ENCODE results near the gene PIH1D1.

PIH1D1 gene

GRCh38 chr19:49415102-49415809 lies 36.4 kb downstream of the PIH1D1 start:
- DNase-seq = no peak

- DNase-seq = no peak
Observed at GRCh38 chr19:49414256-49414655, 37.4 kb downstream of the PIH1D1 start.

DNA sequence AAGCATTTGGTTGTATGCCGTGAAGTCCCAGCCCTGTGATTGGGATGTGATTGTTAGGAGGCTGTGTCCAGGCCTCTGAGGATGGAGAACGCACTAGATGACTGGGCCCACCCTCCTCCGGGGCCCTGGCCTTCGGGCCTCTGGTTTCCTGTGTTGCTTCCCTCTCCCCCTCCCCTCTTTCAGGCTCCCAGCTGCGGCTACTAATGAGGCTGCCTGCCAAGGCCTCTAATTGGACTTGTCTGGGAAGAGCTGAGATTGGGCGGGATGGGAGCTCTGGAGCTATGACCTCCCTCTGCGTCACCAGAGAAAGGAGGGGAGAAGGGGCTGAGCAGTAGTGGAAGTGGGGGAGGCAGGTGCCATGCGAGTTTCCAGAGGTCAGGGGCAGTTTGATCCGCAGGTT lies 38.3 kb downstream of the PIH1D1 start:
- no peak for DNase-seq

GRCh38 chr19:49411681-49412326 lies 39.8 kb downstream of the PIH1D1 start:
- no peak for DNase-seq

- no peak for DNase-seq
Observed at GRCh38 chr19:49409441-49410029, 42.1 kb downstream of the PIH1D1 start.

- DNase-seq = no peak
Observed at GRCh38 chr19:49408816-49409440, 42.7 kb downstream of the PIH1D1 start.

DNA sequence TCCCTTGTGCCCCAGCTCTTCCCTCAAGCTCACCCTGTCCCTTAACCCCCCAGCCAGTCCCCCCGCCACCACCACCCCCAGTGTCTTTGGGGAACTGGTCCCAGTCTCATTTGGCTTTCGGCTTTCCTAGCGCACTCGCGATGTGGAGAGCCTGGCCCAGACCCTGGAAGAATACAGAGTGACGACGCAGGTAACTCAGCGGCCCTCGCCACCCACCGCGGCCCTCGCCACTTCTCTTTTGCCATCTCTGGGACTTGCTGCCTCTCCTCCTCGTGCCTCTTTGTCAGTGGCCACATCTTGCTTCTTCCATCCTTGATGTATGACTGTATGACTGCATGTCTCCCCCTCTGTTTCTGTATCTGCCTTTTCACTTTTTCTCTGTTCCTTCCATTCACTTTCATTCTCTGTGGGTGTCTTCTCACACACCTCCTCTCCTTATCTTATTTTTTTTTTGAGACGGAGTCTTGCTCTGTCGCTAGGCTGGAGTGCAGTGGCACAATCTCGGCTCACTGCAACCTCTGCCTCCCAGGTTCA lies 44.1 kb downstream of the PIH1D1 start:
- no peak for DNase-seq

DNA sequence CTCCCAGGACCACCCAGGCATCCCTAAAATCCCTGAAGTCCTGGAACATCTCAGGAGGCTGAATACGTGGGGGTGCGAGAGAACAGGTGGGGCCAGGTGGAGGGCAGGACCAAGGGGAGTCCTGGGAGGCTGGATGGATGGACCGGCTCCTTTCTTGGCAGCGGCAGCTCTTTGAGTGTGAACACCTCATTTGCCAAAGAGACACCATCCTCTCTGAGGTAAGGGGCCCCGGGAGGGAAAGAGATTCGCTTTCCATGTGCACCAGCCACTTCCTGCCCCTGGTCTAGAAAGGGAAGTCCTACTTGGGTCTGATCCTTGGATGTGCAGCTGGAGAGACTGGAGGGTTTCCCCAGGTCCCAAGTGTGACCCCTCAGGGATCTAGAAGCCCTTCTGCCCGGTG lies 44.5 kb downstream of the PIH1D1 start:
- DNase-seq = no peak

DNA sequence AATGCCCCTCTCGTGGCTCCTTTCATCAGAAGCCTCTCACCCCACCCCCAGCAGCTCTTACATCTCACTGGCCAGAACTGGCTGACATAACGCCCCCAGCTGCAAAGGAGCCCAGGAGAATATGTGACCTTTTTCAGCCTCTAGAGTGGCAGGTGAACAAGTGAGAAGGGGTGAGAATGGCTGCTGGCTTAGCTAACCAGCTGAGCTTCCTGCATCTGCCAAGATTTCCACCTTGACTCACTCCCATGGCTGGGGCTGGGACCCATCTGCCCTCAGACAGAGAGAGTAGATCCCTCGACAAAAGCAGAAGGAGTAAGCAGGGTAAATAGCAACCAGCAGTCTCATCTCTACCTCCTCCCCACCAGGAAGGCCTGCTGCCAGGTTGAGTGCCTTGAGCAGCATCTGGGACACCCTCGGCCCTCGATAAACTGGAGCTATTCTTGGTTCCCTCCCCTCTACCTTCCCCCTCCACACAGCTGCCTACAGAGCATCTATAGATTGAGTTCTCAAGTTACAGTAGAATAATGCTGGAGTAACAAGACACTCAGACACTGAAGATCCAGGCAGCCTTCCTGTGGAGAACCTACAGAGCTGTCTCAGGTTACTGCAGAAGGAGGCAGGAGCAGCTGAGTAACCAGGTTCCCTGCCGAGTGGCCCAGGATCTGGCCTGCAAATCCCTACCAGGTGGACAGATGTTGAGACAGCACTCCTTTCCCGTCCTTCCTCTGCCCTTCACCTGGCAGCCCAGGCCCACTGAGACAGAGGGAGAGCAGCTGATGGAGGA lies 48.0 kb downstream of the PIH1D1 start:
- DNase-seq = no peak

- DNase-seq = no peak
Observed at GRCh38 chr19:49400029-49400428, 51.6 kb downstream of the PIH1D1 start.

DNA sequence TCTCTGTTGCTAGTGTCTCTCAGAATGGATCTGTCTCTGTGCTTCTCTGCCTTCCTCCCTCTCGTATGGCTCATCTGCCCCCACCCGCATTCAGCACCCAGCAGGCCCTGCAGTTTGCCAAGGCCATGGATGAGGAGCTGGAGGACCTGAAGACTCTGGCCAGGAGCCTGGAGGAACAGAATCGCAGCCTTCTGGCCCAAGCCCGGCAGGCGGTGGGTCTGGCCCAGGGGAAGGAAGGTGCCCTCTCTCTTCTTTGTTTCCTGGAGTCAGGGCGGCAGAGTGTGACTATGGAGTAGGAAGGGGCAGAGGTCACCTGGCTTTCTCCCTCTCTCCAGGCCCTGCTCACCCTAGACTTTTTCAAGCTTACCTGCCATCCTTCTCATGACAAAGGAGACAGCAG lies 52.7 kb downstream of the PIH1D1 start:
- DNase-seq = no peak

GRCh38 chr19:49398001-49398615 lies 53.5 kb downstream of the PIH1D1 start:
- no peak for DNase-seq

GRCh38 chr19:49396738-49397505 lies 54.7 kb downstream of the PIH1D1 start:
- no peak for DNase-seq

All from effector CD8-positive, alpha-beta T cell (primary cell).